GM19452 (cell line): ENCODE results near the gene TCFL5.

Experiments used
- ATAC-seq: cut with Tn5 transposase; IDR thresholded peaks from one replicate; pipeline ENCODE4 v1.9.1; 2021; ENCODE audit not compliant: unreplicated experiment

The TCFL5 gene

DNA sequence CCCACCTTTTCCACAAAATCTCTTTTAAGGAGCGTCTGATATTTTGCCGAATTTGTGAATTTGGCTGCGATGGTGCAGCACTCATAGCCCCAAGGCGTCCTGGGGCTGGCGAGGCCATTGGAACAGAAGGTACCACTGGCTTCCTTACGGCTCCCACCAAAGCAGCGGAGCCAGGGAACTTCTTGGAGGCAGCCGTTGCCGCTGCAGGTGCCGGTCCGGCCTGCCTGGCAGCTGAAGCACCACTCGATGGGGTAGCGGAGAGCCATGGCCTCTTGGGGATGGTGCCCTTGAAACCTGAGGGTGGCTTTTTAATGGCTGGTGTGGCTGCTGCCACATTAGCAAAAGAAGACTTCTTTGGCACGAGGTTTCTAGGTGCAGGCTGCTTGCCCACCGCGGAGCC lies 34.9 kb upstream of the TCFL5 start:
- no peak for ATAC-seq

DNA sequence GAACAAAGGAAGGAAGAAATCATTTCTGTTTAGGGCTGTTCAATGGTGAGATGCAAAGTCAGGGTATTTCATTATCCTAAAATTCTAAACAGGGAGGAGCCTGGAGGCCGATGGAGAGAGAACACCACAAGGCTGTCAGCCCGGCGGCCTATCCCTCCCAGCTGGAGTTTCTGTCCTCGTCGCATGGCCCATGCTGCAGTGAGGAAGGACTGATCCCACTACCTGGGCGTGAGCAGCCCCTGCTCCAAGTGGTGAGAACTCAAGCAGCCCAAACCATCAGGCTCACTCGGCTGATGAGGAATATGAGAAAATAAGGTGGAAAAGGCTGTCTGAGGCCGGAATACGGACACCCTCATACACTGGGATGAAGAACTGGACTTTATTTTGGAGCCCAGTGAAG lies 33.9 kb upstream of the TCFL5 start:
- ATAC-seq = no peak

DNA sequence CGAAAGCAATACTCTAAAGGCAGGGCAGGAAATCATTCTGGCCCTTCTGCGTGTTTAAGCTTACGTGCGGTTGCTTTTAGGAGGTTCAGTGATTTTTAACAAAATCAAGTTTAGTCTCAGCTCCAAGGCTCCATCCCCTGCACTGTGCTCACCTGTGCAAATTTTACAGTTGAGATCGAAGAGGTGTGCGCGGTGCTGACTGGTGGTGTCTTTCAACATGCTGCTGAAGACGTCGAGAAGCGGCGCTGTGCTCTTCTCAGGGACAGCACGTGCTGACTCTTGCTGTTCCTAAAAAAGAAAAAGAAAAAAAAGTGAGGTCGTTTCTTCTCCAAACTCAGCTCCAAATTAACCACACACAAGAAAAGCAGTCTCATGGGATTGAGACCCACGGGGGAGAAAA lies 32.6 kb upstream of the TCFL5 start:
- no peak for ATAC-seq

- ATAC-seq = no peak
These were observed 32.1 kb upstream of the TCFL5 start for GRCh38 chr20:62893700-62894099.

- ATAC-seq = no peak
These were observed 31.0 kb upstream of the TCFL5 start for GRCh38 chr20:62892348-62893304.

DNA sequence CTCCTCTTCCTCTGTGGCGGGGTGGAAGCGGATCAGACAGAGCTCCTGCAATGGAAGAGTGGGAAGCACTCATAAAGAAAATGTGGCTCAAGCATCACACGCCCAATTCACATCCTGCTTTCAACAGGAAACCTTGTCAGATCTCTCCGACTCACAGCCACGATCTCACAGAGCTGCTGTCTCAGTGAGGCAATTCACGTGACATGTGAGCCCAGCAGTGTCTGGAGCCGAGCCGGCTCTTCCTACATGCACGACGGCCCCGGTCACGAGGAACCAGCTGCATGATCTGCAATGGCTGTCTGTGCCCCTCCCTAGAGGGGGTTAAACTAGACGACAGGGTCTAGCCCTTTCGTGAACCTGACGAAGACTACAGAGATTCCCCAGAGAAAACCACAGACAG lies 29.5 kb upstream of the TCFL5 start:
- ATAC-seq = no peak

DNA sequence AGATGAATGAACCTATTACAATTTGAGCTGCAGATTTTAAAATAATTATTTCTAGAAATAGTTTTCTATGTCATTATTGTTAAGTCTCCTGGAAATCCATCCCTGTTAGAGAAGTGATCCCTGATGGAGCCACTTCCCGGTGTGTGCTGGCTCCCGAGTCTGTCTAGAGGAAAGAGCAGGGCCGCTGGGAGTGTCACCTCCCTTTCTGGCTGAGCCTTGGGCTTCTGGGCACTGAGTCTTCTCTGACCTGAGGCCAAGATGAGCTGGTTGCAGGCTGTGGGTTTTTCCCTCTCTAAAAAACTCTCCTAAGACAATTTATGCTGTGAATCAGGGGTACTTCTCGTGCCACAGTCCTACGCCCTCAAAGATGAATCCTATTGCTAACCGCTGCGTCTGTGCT lies 28.8 kb upstream of the TCFL5 start:
- ATAC-seq = no peak

GRCh38 chr20:62889871-62890270 lies 28.2 kb upstream of the TCFL5 start:
- ATAC-seq = no peak

DNA sequence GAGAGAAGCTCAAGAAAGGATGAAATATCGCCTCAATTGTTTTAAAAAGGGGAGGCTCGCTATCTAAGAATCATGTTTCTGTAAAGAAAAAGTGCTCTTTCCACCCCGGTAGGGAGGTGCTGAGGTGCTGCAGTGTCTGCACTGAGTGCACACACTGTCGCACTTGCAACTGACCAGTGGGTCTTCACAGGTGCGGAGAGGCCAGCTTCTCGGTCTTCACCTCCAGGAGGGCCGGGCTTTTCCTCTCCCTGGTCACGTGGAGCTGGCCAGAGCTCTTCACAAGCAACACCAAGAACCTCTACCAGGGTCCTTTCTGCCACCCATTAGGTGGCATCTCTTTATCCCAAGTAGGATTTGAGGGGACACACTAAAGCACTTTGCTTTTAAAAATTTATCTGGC lies 27.8 kb upstream of the TCFL5 start:
- no peak for ATAC-seq

DNA sequence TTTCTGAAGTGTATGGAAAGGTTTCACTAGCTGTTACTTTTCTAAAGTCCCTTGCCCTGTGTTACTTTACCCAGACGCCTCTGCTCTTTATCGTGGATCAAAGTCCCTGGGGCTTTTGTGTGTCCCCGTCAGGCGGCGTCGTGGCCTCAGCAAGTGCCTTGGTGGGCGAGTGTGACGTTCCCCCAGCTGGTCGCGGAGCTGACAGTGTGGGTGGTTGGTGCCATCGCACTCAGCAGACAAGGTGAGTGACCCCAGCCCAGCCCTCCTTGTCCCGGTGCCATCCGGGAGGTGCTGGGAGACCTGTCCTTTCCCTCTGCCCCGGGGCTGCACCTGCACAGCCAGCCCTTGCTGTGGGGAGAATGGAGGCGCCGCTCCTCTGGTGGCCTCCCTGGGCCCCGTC lies 27.3 kb upstream of the TCFL5 start:
- no peak for ATAC-seq

DNA sequence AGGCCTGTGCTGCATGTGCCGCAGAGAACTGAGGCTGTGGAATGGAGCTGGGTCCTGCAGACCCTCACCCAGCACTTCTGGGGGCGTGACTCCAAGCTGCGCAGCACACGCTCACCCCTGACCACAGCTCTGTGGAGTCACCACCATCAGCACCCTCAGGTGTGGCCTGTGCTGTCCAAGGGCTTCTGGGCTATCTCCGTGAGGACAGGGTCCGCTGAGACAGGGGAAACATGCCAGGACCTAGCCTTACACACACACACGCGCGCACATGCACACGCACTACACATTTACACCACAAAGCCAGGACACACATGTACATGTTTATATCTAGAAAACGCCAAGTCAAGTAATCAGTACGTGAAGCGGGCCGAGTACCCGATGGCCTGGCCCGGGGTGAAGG lies 26.8 kb upstream of the TCFL5 start:
- no peak for ATAC-seq

- ATAC-seq = no peak
These were observed 26.2 kb upstream of the TCFL5 start for GRCh38 chr20:62887860-62888239.

- ATAC-seq = no peak
These were observed 25.7 kb upstream of the TCFL5 start for GRCh38 chr20:62887152-62887859.

DNA sequence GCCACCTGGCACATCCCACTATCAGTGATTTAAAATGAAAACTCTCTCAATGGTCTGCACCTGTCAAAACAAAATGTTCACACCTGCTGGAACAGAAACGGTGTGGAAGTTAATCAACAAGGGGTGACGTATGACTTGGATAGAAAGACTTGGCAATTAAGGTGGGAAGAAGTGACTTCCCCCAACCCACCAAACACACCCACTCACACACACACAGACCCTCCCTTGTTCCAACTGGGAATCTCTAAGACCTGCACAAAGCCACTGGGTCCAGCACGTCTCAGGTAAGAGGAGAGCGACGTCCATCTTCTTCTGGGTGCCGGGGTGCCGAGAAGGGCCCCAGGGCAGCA lies 25.1 kb upstream of the TCFL5 start:
- ATAC-seq = no peak

DNA sequence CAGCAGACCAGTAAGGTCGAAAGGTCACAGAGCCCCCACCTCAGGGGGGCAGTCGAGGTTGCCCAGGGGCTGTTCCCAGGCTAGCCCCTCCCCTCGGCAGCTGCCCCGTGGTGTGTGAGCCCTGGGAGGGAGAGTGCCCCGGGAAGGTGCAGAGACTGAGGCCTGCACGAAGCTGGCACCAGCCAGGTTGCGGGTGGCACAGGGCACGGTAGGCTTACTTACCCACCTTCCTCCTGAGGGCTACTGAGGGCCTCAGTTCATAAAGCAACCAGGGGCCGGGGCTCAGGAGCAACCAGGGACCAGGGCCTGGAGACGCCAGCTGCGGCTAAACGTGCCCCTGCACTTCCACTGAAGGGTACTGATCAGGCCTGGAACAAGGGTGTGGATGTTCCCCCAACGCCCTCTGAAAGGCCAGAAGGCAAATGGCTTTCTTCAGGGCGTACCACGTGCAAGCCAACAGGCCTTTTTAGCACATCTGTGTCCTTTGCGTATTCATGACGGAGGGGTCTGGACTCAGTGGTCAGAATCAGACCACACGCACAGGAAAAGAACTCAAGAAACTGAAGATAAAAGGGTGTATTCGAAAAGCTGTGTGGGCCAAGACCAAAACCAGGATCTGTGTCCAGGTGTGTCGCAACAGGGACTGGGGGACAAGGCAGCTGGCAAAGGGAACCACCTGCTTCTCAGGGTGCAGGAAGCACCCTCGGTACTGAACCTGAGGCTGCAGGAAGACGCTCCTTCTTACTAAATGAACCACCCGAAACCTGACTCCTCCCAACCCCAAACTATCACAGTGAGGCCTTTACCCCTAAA lies 24.5 kb upstream of the TCFL5 start:
- no peak for ATAC-seq

GRCh38 chr20:62885046-62885895 lies 23.6 kb upstream of the TCFL5 start:
- ATAC-seq = no peak

DNA sequence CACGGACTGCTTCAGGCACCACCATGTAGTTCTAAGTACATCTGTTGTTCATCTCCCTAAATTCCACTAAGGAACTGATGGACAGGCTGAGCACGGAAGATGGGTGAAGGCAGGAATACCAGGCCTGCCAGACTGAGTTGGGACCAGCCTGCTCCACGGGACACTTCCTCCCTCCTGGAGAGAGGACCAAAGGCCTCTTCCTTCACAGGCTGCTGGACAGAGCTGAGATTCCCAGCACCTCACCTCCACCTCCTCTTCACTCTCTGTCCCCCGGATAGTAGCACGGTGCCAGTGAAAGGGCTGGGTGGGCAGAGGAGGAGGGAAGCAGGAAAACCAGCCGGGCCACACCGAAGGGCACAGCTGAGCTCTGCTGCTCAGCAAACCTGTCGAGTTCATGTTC lies 22.9 kb upstream of the TCFL5 start:
- no peak for ATAC-seq

DNA sequence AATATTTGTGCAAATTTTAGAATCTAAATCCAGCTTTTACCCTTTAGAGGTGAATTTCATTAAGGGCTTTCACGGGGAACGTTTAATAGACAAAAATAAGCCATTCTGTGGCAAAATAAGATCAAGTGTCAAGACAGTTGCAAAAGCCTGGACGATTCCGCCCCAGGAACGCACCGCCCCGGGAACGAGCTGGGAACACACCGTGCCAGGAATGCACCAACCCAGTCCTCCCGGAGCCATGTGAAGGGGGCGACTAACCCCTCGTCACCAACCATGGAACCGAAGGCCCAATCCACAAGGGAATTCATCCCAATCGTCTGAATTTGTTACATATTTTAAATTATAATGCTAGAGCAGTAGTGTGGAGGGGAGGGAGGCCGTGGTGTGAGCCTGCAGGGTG lies 20.8 kb upstream of the TCFL5 start:
- ATAC-seq = no peak

- ATAC-seq = no peak
These were observed 20.2 kb upstream of the TCFL5 start for GRCh38 chr20:62881662-62882395.
